GM12878 (cell line): ENCODE measurements around the gene ZNF281. TPM values are rescaled to one million over a fixed set of nuclear protein-coding genes. Genes with fewer than 3 reads are reported as not detected.
A peak's percentile ranks its signal among the peaks of the same experiment; 100 is the strongest.

Source experiments
- BMI1 ChIP-seq: fragments of 450-650 bp; IDR thresholded peaks from 2 replicates; pipeline ENCODE4 v1.6.1; 2016; ENCODE audit warnings: mild to moderate bottlenecking, moderate library complexity, borderline replicate concordance
- CREB1 ChIP-seq: IDR thresholded peaks from 2 replicates; pipeline ENCODE4 v1.6.1; 2012; ENCODE audit warnings: low read depth, mild to moderate bottlenecking, inconsistent platforms
- EP300 ChIP-seq, 2 experiments: fragments of 150-350 bp in 1 of 2; IDR thresholded peaks; 2 replicates each; pipeline ENCODE4 v1.6.1; 2011 to 2012; ENCODE audit warnings: low read depth in 2 of 2, low read length in 2 of 2, borderline replicate concordance in 1 of 2, improper control_type of control experiment in 1 of 2, inconsistent platforms in 1 of 2; ENCODE audit not compliant: control insufficient read depth in 1 of 2
- HDAC2 ChIP-seq: fragments of 200-600 bp; sonication (generic); IDR thresholded peaks from 2 replicates; pipeline ENCODE4 v1.6.1; 2017
- IKZF1 ChIP-seq: fragments of 450-650 bp; conservative IDR thresholded peaks from 2 replicates; pipeline ENCODE4 v1.6.1; 2017; ENCODE audit warnings: antibody characterized with exemption, mild to moderate bottlenecking
- NR2C1 ChIP-seq: fragments of 450-650 bp; IDR thresholded peaks from 2 replicates; pipeline ENCODE4 v1.6.1; 2017; ENCODE audit warnings: antibody characterized with exemption, mild to moderate bottlenecking, moderate library complexity
- PAX5 ChIP-seq: IDR thresholded peaks from 2 replicates; pipeline ENCODE4 v1.6.1; 2011; ENCODE audit warnings: low read depth, low read length, borderline replicate concordance
- POLR2AphosphoS2 ChIP-seq: IDR thresholded peaks from 2 replicates; pipeline ENCODE4 v1.6.1; 2011; ENCODE audit warnings: low read depth, mild to moderate bottlenecking, low read length, improper control_type of control experiment, moderate library complexity
- RFX5 ChIP-seq: IDR thresholded peaks from 2 replicates; pipeline ENCODE4 v1.6.1; 2011; ENCODE audit warnings: low read depth, low read length, improper control_type of control experiment
- SMAD5 ChIP-seq: IDR thresholded peaks from 2 replicates; pipeline ENCODE4 v1.6.1; 2016; ENCODE audit warnings: antibody characterized with exemption, low read depth
- SPI1 ChIP-seq: IDR thresholded peaks from 2 replicates; pipeline ENCODE4 v1.6.1; 2011; ENCODE audit warnings: low read depth, mild to moderate bottlenecking, low read length, moderate library complexity, borderline replicate concordance; ENCODE audit not compliant: insufficient read depth
- SREBF2 ChIP-seq: IDR thresholded peaks from 2 replicates; pipeline ENCODE4 v1.6.1; 2012; ENCODE audit warnings: mild to moderate bottlenecking, low read length
- YY1 ChIP-seq: IDR thresholded peaks from 2 replicates; pipeline ENCODE4 v1.6.1; 2011; ENCODE audit warnings: low read depth, mild to moderate bottlenecking, low read length
- ZNF217 ChIP-seq: fragments of 450-650 bp; IDR thresholded peaks from 2 replicates; pipeline ENCODE4 v1.6.1; 2017; ENCODE audit warnings: antibody characterized with exemption, mild to moderate bottlenecking
- ZNF384 ChIP-seq: IDR thresholded peaks from 2 replicates; pipeline ENCODE4 v1.6.1; 2012; ENCODE audit warnings: low read depth, mild to moderate bottlenecking, low read length, improper control_type of control experiment, borderline replicate concordance
- polyA plus RNA-seq, 11 experiments: library from polyadenylated mRNA; depleted of rRNA in 4 of 11; unstranded in 6 of 11; stranded (reverse) in 5 of 11; fragments of >200 nt; fragmentation: Nextera tagmentation in 4 of 11; fragmentation: Illumina TruSeq in 1 of 11; extraction: Ambion mirVana in 4 of 11; extraction: Trizol in 1 of 11; gene quantifications; 1 replicate in 1 of 11; 2 replicates in 10 of 11; pipeline versions ENCODE4 v1.2.1 to v1.2.3, GENCODE V29; 2011 to 2016; ENCODE audit warnings: inconsistent platforms in 2 of 11, missing spikeins in 2 of 11, low read depth in 1 of 11
- total RNA-seq, 4 experiments: library from RNA; depleted of rRNA in 3 of 4; stranded (reverse); fragments of >200 nt in 3 of 4; fragmentation: Illumina TruSeq in 1 of 4; extraction: Trizol in 1 of 4; gene quantifications; 2 replicates each; pipeline versions ENCODE4 v1.2.1 to v1.2.3, GENCODE V29; 2013 to 2021
- TF ChIP-seq, protein P1 (sequence below): fragments of 450-650 bp; IDR thresholded peaks from 2 replicates; pipeline ENCODE4 v1.6.1; 2017; ENCODE audit warnings: antibody characterized with exemption, mild to moderate bottlenecking, moderate library complexity
- TF ChIP-seq, protein P2 (sequence below): fragments of 450-650 bp; formaldehyde crosslinking; IDR thresholded peaks from 2 replicates; pipeline ENCODE4 v1.4.0; 2022; ENCODE audit warnings: mild to moderate bottlenecking, moderate library complexity
- TF ChIP-seq, protein P3 (sequence below): fragments of 450-650 bp; IDR thresholded peaks from 2 replicates; pipeline ENCODE4 v1.6.1; 2016; ENCODE audit warnings: mild to moderate bottlenecking, moderate library complexity, borderline replicate concordance

The ZNF281 gene
- total and polyA plus RNA-seq, 10 of the 15 experiments (the other 5 are each of a cell fraction or from before 2014, with no cell fraction given), result 8.3 to 21.8 (median 15.4) TPM

DNA sequence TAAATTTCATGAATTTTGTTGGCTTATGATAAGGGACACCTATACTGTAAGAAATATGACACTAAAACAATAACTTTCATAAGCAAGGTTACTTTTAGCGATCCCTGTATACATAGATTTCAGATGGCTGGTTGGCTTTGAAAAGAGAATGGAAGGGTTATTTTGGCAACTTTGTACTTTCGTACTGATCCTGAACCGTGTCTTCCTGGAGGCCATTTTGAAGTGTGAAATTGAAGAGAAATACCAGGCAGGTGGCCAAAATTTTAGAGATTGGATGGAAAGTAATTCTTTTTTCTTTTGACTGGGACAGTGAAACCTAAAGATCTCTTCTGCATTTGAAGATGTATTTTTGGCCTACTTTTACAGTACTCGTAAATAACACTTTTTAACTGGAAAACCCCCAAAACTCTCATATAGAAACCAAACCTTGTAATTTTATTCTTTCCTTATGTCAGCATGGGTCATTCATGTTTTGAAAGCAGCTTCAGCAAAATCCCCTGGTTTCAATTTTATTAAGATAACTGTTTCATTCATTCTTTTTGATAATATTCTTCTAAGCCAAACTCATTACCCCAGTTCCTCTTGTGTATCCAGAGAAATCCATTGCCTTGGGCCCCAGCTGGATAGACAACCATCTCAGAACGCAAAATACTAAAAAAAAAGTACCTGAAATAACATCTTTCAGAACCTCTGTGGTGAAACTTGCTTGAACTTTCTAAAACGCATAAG is 38.4 kb upstream of the ZNF281 start (continued):
- TF ChIP-seq SMAD5, result no peak
- no peak for TF ChIP-seq POLR2AphosphoS2
- peak; percentile 94 to 97 for TF ChIP-seq EP300 (IDR thresholded peaks at IDR 0.05; ENCODE audit: borderline replicate concordance in 1 of 2, control insufficient read depth in 1 of 2, low read depth in 2 of 2, low read length in 2 of 2)
- no peak for TF ChIP-seq NR2C1
- TF ChIP-seq PAX5, result peak; percentile 45; the same call in 1 of the 2 replicates
- TF ChIP-seq, protein P1, sequence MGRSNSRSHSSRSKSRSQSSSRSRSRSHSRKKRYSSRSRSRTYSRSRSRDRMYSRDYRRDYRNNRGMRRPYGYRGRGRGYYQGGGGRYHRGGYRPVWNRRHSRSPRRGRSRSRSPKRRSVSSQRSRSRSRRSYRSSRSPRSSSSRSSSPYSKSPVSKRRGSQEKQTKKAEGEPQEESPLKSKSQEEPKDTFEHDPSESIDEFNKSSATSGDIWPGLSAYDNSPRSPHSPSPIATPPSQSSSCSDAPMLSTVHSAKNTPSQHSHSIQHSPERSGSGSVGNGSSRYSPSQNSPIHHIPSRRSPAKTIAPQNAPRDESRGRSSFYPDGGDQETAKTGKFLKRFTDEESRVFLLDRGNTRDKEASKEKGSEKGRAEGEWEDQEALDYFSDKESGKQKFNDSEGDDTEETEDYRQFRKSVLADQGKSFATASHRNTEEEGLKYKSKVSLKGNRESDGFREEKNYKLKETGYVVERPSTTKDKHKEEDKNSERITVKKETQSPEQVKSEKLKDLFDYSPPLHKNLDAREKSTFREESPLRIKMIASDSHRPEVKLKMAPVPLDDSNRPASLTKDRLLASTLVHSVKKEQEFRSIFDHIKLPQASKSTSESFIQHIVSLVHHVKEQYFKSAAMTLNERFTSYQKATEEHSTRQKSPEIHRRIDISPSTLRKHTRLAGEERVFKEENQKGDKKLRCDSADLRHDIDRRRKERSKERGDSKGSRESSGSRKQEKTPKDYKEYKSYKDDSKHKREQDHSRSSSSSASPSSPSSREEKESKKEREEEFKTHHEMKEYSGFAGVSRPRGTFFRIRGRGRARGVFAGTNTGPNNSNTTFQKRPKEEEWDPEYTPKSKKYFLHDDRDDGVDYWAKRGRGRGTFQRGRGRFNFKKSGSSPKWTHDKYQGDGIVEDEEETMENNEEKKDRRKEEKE, result no peak
- TF ChIP-seq, protein P2, sequence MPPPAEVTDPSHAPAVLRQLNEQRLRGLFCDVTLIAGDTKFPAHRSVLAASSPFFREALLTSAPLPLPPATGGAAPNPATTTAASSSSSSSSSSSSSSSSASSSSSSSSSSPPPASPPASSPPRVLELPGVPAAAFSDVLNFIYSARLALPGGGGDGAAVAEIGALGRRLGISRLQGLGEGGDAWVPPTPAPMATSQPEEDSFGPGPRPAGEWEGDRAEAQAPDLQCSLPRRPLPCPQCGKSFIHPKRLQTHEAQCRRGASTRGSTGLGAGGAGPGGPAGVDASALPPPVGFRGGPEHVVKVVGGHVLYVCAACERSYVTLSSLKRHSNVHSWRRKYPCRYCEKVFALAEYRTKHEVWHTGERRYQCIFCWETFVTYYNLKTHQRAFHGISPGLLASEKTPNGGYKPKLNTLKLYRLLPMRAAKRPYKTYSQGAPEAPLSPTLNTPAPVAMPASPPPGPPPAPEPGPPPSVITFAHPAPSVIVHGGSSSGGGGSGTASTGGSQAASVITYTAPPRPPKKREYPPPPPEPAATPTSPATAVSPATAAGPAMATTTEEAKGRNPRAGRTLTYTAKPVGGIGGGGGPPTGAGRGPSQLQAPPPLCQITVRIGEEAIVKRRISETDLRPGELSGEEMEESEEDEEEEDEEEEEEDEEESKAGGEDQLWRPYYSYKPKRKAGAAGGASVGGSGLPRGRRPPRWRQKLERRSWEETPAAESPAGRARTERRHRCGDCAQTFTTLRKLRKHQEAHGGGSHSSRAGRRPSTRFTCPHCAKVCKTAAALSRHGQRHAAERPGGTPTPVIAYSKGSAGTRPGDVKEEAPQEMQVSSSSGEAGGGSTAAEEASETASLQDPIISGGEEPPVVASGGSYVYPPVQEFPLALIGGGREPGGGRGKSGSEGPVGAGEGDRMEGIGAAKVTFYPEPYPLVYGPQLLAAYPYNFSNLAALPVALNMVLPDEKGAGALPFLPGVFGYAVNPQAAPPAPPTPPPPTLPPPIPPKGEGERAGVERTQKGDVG (CRISPR knock-in tag), result no peak
- peak; percentile 88 for TF ChIP-seq IKZF1
- TF ChIP-seq CREB1, result peak; percentile 74; the same call in 1 of the 2 replicates
- no peak for TF ChIP-seq ZNF384
- peak; percentile 87; the same call in 1 of the 2 replicates for TF ChIP-seq BMI1
- no peak for TF ChIP-seq RFX5
- TF ChIP-seq SREBF2, result no peak
- TF ChIP-seq, protein P3, sequence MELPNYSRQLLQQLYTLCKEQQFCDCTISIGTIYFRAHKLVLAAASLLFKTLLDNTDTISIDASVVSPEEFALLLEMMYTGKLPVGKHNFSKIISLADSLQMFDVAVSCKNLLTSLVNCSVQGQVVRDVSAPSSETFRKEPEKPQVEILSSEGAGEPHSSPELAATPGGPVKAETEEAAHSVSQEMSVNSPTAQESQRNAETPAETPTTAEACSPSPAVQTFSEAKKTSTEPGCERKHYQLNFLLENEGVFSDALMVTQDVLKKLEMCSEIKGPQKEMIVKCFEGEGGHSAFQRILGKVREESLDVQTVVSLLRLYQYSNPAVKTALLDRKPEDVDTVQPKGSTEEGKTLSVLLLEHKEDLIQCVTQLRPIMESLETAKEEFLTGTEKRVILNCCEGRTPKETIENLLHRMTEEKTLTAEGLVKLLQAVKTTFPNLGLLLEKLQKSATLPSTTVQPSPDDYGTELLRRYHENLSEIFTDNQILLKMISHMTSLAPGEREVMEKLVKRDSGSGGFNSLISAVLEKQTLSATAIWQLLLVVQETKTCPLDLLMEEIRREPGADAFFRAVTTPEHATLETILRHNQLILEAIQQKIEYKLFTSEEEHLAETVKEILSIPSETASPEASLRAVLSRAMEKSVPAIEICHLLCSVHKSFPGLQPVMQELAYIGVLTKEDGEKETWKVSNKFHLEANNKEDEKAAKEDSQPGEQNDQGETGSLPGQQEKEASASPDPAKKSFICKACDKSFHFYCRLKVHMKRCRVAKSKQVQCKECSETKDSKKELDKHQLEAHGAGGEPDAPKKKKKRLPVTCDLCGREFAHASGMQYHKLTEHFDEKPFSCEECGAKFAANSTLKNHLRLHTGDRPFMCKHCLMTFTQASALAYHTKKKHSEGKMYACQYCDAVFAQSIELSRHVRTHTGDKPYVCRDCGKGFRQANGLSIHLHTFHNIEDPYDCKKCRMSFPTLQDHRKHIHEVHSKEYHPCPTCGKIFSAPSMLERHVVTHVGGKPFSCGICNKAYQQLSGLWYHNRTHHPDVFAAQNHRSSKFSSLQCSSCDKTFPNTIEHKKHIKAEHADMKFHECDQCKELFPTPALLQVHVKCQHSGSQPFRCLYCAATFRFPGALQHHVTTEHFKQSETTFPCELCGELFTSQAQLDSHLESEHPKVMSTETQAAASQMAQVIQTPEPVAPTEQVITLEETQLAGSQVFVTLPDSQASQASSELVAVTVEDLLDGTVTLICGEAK, result 0 out of 2 replicates have a peak, but pooled peaks have one; percentile 28
- peak; percentile 98 for TF ChIP-seq ZNF217
- TF ChIP-seq SPI1, result peak; percentile 73
- TF ChIP-seq YY1, result peak; percentile 93
- TF ChIP-seq HDAC2, result no peak
